NCI-H1694 (cell line): ENCODE measurements around the gene GALK2.
A peak's percentile ranks its signal among the peaks of the same experiment; 100 is the strongest.

Source experiments
- DNase-seq: peaks from one replicate; lab custom pipeline; 2025; lab: John Stamatoyannopoulos, UW

GALK2 gene

DNA sequence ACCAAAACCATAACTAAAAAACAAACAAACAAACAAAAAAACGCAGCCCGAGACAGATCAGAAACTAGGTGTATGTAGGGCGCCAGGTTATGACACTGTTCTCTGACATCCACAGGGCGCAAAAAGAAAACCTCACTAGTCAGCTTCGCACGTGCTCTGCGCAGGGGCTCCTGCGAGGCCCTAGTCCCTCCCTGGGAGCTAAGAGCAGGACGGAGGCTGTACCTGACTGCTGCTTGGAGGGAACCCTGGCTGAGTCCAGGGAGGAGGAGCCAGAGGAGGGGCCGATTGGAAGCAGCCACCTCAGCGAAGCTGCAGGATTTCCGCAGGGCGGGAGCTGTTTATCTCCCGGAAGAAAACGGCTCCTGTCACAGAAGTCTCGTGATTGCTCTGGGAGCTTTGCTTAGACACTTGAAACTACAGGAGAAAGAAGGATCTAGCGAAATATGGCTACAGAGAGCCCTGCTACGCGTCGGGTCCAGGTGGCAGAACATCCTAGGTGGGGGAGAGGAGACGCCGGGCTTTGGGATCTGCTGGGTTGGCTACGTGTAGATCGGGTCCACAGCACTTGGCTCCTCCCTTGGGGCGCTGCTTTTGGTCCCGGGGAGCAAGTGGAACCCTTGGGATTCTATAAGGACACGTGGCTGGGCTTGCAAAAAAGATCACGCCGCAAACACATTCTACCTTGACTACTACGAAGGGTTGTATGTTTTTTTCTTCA lies at the start of gene GALK2:
Gene GALK2, plus strand, starts transcription at position 368 of the 718 bp plus-strand sequence. Its CDS starts 76 bp downstream, at position 444.
- DNase-seq, result peak; percentile 63

DNA sequence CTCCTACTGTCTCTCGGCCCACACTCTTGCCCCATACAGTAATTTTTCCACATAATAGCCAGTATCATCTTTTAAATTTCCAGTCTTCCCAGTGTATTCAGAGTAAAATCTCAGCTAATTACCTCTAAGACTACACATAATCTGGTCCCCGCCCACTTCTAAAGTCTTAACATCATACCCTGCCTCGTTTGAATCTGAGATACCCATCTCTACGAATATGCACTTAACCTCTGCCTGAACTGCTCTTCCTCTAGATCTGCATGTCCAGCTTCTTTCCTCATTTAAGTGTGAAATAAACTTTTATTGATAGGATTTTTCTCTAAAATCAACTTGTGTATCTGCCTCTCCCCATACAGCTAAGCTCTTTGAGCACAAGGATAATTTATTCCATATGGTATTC lies 49.2 kb upstream of the GALK2 start:
- DNase-seq, result no peak

DNA sequence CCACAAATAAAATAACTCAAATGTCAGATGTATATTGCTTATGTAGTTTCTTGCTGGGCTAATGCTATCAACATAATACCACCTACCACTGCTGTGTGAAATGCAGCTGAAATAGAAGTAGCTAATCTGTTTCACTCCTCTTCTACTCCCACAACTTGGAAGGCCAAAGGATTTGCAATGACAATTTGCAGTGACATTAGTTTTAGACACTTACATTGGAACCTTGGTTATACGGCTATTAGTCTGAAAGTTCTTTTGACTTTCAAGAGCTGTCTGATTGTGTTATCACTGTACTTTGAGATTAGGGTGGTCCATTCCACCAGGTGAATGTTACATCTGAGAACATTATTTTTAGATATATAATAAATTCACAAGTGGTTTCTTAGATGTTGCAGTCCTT lies 48.1 kb upstream of the GALK2 start:
- no peak for DNase-seq

DNA sequence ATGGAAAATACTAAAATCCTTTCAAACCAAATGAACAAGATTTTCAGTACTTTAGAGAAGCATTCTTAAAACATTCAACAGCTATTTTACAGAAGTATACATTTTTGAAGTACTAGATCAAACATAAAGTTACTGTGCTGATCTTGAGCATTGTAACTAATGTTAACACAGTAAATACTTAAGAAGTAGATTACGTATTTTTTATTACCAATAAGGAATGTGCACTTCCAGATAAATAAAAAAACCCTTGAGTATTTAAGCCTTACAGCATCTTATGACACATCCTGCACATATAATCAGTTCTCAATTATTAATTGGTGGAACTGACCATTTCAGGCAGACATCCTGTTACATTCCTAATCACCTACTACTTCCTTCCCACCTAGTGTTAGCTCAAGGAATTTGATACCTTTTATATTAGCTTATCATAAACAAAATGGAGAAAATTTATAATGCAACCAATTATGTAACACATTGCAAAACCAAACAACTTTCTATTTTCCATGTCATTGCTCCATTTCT lies 47.4 kb upstream of the GALK2 start:
- DNase-seq, result no peak

DNA sequence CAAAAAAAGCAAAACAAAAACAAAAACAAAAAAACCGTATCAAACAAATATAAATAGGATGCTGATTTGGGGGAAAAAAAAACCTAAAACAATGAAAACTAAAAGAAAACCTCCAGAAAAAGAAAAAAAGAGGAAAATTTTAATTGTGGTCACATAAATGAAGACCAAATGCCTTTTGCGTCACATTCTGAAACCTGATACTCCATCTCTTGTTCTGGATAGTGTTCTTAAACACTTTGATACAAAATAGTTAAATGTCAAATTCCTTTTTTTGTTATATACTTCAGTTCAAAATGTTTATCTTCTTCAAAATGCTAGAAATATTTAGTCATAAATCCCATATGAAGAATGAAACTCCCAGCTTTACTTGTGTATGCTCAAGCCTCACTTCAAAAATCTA lies 45.7 kb upstream of the GALK2 start:
- no peak for DNase-seq

DNA sequence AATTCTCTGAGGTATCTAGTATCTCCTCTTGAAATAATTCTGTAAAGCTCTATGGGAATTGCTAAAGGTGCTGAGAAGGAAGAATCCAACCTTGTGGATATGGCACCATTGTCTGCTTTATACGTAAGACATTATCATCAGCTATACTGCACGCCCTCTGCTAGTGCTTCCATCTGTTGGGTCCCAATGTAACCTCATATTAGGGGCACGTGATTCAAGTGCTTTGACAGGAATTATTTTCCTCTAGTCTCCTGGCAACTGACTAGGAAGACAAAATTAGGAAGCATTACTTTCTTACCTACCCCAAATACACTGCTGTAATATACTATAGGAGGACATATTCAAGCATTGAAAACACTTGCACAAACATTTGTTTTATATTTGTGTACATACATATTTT lies 38.6 kb upstream of the GALK2 start:
- DNase-seq, result no peak

DNA sequence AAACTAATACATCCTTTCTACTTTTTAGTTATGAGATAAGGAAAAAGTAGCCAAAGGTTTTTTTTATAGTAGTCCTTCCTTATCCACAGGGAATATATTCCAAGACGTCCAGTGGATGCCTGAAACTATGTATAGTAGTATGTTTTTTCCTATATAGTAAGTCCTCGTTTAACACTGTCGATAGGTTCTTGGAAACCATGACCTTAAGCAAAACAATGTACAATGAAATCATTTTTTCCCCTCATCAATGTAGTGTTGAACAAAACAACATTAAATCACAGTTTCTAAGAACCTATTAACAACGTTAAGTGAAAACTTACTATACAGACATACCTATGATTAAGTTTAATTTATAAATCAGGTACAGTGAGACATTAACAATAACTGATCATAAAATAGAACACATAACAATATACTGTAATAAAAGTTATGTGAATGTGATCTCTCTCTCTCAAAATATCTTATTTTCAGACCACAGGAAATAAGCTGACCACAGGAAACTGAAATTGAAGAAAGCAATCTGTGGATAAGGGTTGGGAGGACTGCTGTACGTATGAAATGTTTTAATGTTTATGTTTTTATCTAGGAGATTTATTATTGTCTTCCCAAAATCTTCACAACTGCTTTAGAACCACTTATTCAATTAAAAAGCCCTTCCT lies 35.2 kb upstream of the GALK2 start:
- no peak for DNase-seq

DNA sequence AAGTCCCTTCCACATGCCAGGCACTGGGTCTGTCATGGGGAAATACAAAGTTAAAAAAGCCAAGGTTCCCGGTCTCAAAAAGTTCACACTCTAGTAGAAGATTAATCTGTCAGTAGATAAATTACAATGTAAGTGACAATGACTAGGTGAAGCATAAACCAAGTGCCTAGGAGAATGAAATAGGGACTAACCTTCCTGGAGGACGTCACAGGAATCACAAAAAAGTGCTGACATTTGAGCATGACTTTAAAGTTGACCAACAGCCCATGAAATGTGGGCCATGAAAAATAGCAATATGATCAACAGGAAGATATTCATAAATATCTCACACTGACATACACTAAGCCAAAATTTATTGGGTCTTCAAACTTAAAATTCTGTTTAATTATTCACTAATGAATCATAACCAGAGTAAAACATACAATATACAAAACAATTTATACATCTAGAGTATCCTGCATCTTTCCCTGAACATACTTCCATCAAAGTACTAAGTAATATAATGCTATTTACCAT lies 34.6 kb upstream of the GALK2 start:
- no peak for DNase-seq

DNA sequence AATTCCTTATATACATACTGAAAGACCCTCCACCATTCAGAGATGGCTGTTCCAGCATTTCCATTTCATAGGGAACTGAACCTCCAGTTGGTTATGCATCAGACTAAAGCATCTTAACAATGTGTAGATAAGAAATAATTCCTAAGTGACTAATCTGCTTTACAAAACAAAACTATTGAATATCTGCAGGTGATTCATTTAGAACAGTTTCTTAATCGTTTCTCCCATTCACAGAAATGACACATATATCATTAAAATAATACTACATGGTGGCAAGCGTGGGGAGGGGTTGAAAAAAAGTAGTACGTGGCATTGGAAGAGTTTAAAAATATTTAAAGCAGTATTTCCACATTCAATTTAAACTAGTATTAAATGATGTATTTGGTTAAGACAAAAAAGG lies 34.1 kb upstream of the GALK2 start:
- DNase-seq, result no peak

DNA sequence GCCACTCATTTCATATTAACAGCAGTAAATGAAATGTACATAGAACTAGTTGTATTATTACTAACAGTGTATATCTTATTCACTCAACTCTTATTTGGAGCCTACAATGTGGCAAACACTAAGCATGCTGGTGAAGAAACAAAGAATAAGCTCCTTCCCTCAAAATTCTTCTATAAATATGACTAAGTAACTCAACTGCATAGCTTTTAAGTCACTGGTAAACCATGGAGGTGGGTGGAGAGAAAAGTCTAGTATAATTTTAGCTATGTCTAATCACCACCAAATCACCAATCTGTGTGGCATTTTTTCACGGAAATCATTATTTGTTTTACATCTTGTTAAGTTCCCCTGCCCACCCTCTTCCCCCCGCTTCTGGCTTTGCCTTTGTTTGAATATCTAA lies 32.2 kb upstream of the GALK2 start:
- no peak for DNase-seq

DNA sequence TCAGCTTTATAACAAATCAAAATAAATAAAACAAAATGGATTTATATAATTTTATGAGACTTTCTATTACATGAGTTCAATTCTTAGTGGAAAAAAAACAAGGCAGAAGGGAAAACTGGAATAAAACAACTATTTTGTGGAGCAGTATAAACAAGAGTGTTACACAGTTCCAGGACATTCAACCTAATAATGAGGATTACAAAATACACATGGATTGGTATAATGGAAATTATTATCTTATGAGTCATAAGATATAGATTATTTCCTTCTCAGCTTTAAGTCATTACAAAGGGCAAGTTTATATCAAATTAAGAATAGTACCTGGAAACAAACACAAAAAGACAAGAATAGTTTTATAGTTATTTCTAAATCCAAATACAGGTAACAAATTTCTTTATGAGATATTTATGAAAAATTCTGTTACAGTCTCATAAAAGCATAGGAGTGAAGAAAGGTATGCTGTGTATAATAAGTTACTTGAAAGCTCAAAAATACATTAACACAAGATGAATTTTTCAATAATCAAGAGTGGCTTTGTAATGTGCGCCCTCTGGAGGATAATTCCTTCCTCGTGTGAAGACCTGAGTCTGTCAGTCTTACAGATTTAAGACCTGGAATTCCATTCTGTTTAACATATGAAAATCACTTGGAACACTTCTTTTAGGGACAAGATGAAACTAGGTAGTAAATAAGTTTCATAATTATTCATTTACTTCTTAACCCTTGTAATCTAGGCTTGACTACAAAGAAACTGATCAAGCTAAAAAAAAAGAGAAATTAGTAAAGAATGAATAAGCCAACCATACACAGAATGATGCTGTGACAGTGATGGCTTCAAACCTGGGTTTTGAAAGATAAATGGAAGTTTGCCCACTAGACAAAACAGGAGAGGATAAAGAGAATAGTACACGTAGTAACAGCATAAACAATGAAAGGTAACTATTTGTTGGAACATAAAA lies 24.1 kb upstream of the GALK2 start:
- DNase-seq, result peak; percentile 38

DNA sequence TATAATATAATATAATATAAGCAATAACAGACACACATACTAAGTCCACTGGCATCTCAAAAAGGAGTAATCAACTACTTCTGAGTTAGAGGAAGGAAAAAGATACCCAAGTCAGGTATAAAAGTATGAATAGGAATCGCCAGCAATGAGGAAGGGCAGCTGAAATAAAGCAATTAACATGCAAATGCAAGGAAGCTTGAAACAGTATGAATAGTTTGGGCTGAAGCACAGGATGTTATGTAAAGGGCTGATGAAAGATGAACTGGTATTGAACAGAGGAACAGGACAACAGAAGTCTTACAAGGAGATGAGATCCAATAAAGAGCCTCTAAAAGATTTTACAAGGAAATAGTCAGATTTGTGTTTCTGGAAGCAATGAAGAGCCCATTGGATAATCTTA lies 21.7 kb upstream of the GALK2 start:
- DNase-seq, result no peak

DNA sequence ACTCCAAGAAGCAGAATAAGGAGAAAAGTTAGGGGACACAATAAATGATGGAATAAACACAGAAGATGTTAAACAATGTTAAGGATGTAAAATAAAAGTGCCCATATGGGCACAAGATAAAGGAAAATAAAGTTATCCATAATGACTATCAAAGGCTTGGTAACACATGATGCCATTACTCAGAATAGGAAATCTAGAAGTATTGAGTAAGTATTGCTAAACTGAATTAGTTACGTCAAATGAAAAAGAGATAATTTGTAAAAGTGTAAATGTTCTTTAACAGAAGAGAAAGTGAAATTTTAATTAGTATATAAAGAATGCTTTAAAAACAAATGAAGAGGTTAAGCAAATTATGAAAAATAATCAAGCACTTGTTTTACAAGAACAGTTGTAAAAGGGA lies 21.3 kb upstream of the GALK2 start:
- no peak for DNase-seq

DNA sequence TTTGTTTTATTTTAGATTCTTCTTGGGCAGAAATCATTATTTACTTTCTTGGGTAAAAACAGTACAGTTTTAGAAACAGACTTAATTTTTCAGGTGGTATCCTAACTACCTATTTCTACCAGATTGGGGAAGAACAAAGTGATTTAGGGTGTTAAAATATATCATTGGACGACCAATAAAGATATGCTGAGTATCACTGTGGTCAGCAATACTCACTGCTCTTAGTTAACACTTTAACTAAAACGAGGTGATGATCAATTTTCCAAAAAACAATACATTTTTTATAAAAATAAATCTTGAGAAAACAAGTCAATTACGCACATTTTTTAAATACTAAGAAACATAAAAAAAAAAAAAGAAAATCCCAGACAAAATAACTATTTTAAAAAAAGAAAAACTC lies 18.2 kb upstream of the GALK2 start:
- DNase-seq, result no peak

DNA sequence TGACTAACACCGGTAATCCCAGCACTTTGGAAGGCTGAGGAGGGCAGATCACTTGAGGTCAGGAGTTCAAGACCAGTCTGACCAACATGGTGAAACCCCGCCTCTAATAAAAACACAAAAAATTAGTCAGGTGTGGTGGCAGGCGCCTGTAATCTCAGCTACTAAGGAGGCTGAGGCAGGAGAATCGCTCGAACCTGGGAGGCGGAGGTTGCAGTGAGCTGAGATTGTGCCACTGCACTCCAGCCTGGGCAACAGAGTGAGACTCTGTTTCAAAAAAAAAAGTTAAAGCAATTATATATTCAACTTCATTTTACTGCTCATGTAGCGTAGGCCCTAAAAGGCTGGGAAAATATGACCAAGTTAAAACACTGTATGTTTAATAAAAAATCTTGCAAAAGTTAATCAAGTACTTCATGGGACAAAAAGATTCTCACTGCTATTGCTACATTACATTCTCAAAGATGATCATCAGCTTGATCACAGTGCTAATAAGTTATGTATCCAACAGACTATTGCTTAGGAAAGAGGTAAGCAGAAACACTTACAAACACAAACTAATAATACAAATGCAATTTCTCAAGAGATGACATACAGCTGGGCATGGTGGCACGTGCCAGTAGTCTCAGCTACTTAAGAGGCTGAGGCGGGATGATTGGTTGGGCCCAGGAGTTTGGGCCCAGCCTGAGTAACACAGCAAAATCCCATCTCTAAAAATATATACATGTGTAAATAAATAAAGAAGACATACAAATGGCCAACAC lies 17.3 kb upstream of the GALK2 start:
- DNase-seq, result no peak

DNA sequence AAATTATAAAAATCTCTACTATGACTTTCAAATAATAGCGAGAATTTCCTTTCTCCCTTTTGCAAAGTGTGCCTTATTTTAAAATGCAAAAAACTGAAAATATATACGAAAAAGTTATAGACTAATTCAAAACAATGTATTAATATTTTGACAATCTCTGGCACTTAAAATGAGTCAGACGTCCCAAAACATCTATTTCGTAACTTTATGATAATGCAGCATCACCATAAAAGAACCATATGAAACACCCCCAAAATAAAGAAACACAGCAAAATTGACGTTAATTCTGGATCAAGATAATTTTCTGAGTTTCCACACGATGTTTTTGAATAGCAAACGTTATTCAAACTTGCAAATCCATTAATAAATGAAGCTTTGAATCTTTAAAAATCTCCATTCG lies 15.7 kb upstream of the GALK2 start:
- no peak for DNase-seq

DNA sequence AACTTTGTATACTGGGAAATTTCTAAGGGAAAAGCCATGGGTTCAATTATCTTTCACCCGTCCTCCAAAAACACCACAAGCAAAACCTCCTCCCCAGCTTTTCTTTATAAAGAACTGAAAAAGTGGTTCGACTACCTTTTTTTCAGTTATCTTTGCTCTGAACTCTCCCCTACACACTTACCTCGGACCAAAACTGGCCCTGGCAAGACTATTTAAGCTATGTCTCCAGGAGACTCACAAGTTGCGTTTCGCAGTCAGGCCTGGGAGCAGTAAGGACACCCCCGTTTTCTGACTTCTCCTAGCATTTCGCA lies 15.3 kb upstream of the GALK2 start:
- DNase-seq, result no peak

DNA sequence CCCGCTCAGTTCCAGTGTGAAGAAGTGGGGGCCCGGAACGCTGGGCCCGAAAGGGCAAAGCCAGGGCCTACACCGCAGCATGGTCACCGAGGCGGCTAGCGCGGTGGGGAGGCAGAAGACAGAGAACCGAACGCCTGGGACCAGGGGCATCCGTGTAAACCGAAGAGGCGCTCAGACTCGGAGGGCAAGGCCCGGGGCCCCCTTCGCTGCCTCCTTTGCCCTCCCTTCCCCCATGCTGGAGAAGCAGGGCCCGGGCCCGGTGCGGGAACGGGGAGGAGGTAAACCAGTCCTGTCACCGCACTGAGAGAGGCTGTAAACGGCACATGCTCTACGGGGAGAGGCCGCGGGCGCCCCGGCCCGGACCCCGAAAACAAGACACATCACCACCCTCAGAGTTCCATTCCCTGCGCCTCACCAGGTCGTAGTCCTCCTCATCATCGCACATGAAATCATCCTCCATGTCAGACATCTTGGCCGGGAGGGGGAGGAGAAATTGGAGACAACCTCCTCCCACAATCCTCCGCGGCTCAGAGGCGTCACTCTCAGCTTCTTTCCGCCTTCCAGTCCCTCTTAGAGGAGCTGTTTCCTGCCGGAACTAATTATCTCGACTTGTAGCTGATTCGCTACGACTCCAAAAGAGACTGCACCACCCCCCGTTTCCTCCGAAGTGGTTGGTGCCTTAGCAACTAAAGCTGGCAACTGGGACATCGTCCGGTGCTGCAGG lies 14.8 kb upstream of the GALK2 start, which contains the start of gene COPS2:
Gene COPS2, minus strand, starts transcription at position 490 of the 724 bp plus-strand sequence. Its CDS starts 21 bp downstream, at position 469.
- peak; percentile 97 for DNase-seq

DNA sequence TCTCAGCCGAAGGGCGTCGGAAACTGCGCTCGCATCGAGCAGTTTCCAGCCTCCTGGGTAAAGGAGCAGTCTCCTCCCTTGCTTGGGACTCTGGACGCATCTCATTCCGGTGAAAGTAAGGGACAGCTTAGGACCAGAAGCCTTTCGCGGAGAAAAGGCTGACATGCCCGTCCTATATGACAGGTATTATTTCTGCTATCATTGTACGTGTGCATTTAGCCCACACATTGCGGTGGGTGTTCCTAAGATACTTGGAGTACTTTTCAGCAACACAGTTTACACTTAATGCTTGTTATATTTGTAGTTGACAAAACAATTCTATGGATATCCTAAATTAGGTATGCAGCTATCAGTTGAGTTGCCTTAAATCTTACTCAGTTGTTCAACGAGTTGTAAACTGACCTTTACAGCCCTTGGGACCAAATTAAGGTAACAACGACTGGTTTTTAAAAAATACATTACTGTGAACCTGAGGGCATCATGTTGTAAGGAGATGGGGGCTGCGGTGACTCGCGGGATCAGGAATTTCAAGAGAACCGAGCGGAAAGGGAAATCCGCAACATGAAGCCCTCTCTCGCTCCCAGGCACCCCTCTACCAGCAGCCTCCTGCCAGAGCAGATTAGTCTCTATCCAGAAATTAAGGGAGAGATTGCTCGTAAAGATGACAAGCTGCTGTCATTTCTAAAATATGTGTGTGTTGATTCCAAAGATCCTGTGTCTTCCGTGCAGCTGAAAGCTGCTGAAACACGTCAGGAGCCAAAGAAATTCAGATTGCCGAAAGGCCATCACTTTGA lies 14.0 kb upstream of the GALK2 start:
- no peak for DNase-seq

DNA sequence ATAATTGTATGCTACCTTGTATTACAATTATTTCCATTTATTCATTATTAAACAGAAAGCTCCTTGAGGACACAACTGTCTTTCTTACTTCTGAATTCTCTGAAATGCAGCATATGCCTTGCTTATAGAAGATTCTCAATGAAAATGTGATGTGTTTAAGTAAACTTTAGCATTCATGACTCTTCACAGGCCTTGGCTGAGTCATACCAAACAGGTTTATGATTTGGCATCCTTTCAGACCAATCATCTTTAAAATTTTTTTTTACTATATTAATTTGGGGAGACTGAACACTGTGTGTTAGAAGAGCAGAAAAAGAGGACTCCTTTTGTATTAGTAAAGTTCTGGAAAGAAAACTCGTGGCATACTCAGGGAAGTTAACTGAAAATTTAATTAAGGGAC lies 6.4 kb upstream of the GALK2 start:
- no peak for DNase-seq
